ENCODE measurements around the gene NRXN3.

NRXN3 gene

DNA sequence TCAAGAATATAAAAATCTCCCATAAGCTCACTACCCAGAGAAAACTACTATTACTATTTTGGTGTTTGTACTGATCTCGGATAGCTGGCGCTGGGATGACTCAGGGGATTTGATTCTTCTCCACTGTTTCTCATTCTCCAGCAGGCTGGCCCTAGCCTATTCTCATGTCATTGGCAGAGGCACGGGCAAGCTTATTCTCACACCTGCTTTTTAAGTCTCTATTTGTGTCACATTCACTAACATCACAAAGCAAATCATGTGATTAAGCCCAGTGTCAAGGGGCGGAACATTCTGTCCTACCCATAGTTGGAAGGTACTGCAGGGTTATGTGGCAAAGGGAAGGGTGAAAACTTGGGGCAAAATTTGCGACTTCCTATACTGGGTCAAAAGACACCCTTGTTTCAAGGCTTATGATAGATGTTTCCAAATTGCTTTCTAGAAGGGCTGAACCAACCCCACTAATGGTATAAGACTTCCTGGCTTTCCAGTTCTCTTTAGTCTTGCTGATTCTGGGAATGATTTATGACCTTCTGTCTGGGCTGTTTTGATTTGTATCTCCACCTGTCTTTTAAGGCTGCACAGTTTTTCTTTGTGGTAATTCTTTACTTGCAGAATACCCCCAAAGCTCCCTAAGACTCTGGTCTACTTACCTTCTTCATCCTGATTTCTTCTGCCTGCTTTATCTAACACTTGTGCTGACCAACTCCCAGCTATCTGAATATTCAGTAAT, 406.4 kb downstream of the NRXN3 start:
- no peak for DNase-seq (ENCODE audit: low read depth, low spot score)

DNA sequence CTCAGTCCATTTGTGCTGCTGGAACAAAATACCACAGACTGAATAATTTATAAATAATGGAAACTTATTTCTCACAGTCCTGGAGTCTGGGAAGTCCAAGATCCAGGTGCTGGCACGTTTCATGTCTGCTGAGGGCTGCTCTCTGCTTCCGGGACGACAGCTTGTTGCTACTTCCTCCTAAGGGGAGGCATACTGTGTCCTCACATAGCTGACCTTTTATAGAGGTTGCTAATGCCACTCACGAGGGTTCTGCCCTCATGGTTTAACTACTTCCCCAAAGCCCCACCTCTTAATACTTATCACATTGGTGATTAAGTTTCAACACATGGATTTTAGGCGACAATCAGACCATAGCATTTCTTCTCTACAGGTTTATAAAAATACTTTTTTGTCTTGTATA, 411.1 kb downstream of the NRXN3 start:
- DNase-seq (ENCODE audit: low read depth, low spot score) = no peak

DNA sequence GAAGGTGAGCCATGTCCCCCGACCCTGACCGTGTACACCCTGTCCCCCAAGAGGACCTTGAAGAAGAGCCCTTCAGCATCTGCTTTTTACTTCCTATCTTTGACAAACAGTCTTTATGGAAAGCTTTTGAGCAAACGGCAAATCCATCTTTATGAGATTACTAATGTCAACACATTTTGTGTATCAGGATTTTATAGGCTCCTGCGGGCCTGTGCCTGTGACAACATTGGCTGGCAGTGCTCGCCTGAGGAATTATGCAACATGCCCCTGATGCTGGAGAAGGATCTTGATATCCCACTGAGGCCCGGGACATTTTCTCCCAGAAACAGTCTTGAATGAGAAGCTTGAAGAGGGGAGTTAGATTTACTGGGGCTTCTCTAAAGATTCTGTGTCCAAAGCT, 416.5 kb downstream of the NRXN3 start:
- no peak for DNase-seq (ENCODE audit: low read depth, low spot score)

DNA sequence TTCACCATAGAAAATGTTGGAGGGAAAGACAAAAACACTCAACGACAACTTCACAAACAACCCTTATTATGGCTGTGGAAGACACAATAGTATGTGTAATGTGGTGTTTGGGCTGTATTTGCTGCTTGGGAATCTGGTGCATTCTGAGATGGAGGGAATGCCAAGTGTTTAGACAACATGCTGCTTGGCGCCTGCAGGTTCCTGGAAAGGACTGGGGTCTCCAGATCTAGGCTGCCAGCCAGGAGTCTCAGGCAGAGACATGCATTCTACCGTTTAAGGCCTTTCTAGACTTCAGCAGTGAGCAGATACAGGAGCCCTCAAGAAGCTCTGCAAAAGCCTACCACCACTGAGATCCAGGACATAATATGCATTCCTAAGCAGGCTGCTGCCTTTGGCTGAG, 418.7 kb downstream of the NRXN3 start:
- no peak for DNase-seq (ENCODE audit: low read depth, low spot score)

DNA sequence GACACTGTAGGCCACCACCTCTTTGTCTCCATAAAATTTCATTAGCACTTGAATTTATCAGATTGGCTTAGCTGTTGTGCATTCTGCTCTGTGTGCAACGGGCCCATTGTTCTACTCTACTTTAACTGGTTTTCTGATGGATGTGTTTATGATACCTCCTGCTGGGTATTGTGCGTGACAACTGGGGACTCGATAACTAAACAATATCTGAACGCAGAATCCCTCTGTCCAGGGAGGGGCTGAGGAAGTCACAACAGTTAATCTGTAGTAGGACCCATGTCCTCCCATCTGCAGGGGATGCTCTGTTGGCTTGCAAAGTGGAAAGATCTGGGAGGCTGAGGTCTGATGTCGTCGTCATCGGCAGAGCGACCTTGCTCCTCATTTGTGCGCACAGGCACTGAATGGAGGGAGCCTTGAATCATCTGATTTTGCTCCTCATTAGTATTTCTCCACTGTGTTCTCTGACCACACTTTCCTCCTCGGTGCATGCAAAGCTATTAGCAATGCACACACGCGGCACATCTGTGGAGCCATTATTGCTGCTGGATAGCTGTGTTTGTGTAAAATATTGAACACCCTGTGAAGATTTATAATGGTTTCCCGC, 422.5 kb downstream of the NRXN3 start:
- DNase-seq (ENCODE audit: low read depth, low spot score) = no peak

DNA sequence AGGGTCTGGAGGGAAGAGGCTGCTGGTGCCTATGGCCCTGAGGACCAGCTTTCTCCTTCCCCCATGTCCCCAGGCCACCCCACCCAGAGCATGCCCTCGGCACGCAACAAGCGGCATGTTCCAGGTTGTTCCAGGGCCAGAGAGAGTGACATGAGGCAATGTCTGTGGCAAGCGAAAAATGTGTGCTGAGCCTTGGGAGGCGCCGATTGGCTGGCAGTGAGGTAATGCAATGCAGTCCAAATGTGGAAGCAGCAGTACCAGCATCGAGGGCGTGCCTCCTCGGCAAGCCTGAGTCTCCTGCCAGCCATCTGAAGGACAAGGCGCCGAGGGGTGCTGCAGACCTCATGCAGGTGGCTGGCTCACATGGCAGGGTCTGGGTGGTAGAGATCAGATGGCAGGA, 423.8 kb downstream of the NRXN3 start:
- no peak for DNase-seq (ENCODE audit: low read depth, low spot score)

DNA sequence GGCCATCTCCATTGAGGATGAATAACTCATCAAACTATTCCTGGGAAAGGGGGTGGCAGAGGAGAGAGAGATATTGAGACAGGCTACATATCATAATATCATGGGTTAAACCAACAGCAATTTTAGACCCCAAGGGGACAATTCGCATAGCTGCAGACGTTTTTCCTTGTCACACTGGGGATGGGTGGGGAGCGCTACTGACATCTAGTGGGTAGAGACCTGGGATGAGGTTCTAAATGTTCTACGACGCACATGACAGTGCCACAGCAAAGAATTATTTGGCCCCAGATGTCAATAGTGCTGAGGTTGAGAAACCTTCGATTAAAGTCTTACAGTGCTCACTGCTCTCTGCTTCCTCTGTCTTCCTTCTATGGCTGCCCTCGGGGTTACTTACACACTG, 425.6 kb downstream of the NRXN3 start:
- no peak for DNase-seq (ENCODE audit: low read depth, low spot score)

DNA sequence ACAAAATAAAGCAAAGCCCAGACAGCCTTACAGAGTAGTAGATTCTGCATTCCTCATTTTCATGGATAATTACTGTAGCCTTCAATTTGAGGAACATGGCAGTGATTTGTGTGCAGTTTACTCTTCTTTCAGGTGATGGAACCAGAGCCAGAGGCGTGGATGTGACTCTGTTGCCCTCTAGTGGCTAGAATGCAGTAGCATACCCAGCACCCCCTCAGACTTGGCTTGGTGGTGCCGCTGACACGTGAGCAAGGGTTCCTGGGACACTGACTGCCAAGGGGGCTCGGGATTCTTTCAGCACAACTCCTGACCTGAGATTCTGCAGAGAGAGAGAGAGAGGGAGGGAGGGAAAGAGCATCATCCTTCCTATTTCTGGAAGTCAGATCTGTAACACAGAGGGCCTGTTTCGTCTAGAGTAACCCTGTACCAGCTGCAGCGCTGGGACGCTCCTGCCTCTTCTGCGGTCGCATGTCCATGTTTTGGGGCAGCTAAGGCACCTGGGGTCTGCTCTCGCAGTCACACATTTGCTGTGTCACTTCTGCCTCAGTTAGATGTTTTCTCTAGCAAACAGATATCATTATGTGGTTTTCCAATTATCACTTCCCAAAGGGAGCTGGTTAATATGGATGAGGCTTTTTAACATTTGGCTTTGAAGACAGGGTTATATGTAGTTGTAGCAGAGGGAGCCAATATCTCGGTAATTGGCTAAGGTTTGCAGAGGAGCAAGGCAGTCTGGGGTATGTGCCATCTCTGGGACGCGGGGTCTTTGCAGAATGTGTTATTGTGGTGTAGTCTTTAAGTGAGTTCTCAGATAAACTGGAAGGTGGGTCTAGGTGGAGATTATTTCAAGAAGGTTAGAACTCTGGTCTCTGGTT, 428.1 kb downstream of the NRXN3 start:
- DNase-seq (ENCODE audit: low read depth, low spot score) = peak; percentile 83

DNA sequence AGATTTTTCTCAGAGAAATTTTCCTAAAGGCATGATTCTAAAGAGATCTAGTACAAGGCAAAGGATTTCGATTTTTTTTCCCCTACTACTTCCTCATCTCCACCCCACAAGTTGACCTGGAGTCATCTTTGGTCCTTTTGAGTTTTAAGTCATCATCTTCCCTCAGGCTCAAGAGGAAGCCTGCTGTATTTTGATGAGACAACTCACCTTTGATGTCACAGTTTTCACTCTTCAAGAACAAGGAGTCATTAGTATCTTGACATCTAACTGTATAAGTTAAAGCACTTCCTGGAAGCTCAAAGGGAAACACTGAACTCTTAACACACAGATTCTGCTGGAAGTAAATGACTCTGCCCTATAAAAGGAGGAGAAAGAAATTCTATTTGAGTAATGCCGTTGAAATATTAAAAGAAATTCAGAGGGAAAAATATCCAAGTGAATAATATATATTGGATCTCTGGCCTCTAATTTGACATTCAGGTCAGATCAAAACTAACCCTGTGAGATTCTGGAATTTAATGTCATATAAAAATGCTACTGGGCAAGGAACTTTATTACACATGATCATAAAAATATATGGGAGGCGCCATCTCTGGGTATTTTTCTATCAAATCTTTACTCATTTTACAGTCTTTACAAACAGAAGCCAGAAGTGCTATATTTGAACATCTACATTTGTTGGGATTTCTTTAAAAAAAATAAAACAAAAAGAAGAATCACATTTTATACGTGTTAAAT, 435.0 kb downstream of the NRXN3 start:
- no peak for DNase-seq (ENCODE audit: low read depth, low spot score)

DNA sequence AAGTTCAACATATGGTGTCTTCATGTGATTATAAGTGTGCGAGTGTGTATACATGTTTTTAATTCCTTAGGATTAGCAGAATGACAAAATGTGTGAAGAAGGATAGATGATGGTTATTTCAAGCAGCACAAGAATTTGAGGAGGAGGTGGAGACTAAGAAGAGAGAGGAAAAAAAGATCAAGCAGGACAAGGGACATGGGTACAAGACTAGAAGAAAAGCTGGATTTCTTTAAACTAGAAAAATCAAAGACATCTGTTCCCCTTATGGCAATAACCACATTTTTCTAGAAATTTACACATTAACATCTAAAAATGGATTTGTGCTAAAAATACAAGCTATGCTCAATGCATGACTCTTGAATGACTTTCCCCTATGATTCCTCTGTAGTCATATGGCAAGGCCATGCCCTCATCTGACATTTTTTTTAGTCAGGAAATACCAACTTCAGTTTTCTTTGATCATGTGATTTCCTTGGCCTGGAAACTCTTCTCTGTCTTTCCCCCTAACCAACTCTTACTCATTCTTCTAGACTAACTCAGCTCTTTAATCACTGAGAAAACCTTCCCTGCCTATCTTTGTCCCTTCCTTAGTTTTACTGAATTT, 435.8 kb downstream of the NRXN3 start:
- peak; percentile 41 for DNase-seq (ENCODE audit: low read depth, low spot score)

DNA sequence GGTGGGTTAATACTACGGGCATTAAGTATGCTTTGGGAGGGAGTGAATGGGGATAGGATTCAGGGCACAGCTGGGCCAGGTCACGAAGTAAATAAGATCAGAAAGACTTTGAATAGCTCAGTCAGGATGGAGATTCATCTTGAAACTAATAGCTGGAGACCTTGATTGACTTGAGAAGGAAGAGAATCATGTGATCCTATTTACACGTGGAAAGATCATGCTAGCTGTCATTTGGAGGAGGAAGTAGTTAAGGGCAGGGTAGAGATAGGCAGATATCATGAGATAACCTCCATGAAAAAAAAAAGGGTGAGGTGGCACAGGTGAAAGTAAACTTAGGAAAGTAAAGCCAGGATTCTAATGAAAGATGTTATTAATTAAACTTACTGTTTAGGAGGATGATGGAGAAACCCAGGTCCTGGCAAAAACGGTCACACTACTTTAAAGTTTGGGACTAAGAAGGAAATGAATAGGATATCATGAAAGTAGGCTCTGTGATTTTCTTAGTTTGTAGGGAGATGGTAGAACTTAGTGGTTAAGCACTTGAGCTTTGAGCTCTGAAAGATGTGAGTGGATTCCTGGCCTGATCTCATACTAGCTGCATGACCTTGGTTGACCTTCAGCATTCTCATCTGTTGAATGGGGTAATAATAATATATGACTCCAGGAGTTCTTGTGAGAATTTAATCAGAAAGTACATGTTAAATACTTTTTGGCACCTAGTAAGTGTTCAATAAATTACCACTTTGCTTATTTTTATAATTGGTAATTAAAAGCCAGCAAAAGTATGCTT, 439.0 kb downstream of the NRXN3 start:
- DNase-seq (ENCODE audit: low read depth, low spot score) = no peak

DNA sequence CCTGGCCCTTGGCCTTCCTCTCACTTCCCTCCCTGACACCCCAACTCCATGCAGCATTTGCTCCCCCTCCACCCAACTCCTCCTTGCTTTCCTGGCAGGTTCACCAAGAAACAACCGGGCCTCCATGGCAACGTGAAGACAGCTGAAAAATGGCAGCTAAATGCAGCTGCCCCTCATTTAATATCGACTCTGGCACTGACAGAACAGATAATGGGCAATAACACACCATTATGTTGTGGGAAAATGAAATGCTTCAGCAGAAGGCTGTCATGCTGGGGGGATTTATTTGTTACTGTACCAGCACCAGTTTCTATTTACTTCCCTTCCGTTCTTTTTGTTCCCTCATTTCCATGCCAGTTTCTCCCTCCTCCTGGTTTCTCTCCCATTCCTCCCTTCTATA, 440.8 kb downstream of the NRXN3 start:
- DNase-seq (ENCODE audit: low read depth, low spot score) = no peak

DNA sequence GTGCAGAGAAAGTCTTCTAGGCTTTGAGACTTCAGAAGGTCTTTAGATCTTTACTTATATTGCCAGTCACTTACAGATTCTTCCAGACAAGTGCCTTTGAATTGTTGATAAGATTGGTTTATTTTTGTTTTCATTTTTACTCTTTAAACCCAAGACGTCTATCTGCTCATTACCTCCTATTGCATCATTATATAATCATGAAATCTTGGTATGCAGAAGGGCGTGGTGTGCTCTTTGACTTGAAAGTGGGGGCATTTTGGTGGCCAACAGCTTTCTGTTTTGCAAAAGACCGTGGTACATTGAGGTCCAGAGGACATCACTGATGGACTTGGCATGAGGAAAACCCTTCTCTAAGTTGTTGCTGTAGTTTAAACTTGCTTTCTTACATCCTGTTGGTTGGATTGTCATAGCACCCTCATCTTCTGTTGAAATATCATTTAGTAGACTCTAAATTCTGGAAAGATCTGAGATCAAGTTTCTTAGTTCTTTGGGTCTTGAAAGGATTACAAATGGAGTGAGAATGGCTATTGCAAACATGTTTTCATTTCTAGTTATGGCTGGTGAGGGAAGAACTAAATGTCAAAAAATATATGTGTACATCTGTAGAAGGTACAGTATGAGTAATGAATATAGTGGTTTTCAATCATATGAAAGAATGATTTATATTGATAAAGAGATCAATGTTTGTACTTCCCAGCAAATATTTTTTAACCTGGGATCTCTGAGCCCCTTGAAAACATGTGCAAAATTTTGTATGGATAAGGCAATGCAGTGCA, 441.8 kb downstream of the NRXN3 start:
- DNase-seq (ENCODE audit: low read depth, low spot score) = no peak

DNA sequence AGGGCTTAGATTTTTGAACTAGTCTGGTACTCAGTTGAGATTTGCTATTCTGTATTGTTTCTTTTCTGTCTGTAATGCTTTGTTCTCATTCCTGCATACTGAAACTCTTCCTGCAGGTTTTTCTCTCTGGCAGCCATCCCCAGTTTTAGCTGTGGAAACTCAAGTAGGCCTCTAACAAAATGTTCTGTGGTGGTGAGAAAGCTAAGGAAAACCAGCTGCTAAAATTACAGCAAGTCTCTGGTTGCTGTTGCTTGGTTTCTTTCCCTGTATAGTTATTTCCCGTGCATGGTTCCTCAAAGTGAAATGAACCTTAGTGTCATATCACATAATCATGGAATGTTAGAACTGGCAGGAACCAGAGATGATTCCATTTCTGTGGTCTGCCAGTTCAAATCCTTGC, 442.5 kb downstream of the NRXN3 start:
- no peak for DNase-seq (ENCODE audit: low read depth, low spot score)

DNA sequence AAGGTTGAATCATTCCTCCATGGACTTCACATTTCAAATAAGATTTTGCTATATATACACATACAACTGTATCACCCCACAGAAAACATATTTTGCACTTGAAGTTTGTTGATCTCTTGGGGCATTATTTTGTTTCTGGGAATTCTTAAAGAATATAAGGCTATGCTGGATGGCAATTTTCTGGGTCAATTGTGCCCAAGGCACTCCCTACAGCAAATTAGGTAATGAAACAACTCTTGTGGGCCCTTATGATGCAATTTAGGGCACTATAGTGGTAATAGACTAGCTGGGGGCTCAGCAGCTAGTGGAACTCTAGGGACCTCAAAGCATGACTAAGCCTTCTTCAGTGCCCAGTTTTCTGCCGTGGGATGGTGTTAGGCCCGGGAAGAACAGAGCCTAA, 444.4 kb downstream of the NRXN3 start:
- no peak for DNase-seq (ENCODE audit: low read depth, low spot score)

DNA sequence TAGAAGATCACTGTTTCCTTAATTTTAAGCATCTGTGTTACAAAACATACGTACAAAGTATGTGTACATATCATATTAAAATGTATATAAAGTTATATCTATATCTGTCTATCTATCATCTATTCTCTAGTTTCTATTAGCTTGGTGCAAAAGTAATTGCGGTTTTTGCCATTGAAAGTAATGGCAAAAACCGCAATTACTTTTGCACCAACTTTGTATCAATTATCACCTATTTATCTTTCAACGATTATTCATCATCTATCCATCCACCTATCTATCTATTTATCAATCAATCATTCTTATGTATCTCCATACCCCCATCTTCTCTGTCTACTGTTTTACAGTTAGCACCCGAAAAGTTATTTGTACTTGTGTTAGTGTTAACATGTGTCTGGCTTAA, 447.6 kb downstream of the NRXN3 start:
- DNase-seq (ENCODE audit: low read depth, low spot score) = no peak

DNA sequence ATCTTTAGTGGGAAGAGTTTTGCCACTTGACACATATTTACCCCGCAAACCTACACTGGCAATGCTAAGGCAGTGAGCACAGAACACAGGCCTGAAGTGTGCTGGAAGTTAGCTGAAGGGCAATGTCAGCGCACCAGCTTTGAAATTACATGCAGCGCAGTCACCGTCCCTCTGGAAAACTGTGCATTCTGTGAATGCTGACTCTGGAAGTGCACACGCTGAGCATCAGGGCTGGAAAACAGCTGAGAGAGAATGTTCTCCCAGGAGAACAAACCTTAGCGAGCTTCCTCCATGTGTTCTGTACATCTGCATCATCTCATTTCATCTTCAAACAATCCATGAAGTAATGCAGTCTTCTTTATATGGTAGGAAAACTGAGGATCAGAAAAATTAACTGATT, 448.2 kb downstream of the NRXN3 start:
- no peak for DNase-seq (ENCODE audit: low read depth, low spot score)

DNA sequence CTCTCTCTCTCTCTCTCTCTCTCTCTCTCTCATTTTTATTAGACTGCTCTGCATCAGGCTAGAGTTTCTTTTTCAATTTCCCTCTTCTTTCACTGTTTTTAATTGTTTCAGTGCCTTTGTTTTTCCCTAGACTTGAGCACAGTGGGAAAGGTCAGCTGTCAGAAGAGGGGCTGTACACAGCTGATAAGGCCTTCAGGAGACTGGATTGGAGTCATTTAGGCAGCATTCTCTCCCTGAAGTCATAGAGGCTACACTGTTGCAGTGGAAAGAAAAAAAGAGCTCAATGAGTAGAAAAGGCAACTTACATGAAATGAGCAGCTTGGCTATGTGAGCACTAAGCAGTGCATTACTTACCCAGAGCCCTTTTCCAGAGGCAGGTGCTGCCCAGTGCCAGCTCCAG, 456.9 kb downstream of the NRXN3 start:
- no peak for DNase-seq (ENCODE audit: low read depth, low spot score)

DNA sequence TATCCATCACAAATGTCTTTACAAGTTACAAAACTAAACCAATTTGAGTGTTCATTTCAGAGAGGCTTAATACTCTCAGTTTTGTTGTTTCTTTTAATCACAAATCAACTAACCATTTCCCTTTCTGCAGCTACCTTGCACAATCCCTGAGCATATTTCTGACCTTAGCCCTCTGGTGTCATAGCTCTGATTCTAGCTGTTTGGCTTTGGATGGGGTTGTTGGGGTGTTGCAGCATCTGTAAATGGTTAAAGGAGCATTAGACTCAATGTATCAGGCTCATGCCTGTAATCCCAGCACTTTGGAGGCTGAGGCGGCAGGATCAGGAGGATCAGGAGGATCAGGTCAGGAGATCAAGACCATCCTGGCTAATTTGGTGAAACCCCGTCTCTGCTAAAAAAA, 461.4 kb downstream of the NRXN3 start:
- no peak for DNase-seq (ENCODE audit: low read depth, low spot score)

DNA sequence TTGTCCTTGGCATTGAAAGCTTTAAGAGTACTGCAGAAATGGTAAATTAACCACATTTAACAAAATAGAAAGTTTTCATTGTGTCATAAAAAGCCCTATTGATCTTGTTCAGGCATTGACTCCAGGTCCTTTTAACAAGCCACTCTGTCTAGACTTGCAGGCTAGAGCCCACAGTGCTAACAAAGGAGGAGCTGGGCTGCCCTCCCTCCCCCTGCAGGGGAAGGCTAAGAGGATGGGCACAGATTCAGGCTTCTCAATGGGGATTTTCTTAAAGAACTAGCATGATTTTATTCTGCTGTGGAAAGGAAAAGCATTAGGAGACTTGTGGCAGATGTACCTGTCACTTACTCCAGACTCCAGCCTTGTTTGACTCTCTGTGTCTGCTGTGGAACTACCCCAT, 463.6 kb downstream of the NRXN3 start:
- DNase-seq (ENCODE audit: low read depth, low spot score) = peak; percentile 23

All from astrocyte of the hippocampus (primary cell).